ENCODE measurements around the gene SUSD3. TPM values are rescaled to one million over a fixed set of nuclear protein-coding genes. Genes with fewer than 3 reads are reported as not detected.
"Not testable (repeated sequence)": the region's sequence is repeated elsewhere in the genome, so short reads cannot be mapped to it uniquely, and the experiment has no call there.

Gene SUSD3
- total RNA-seq, 1 donor from 2014 or later, result 36.4 TPM

GRCh38 chr9:93096811-93097382 is 38.4 kb downstream of the SUSD3 start:
- intact Hi-C loops (cut with micrococcal nuclease), result loop anchor here (1.0 to 2.0 kb wide), 3 partner anchors 33 to 132 kb away; partner anchors contain the start of gene NINJ1
- Mint-ChIP-seq H3K27ac (peak overlapping the region; percentile 74), H3K36me3 (ENCODE audit: low read depth) (peaks cover 15% of the 10 kb centered on the region), H3K9me3 (peaks cover 6% of the 10 kb centered on the region), H3K4me1 (ENCODE audit: low read depth) (peaks cover 60% of the 10 kb centered on the region), H3K27me3 (ENCODE audit: low read depth) (no peaks in the 10 kb centered on the region), H3K4me3 (ENCODE audit: low read depth) (peak overlapping the region; percentile 86)
- DNase-seq (ENCODE audit: low spot score), result no peak

GRCh38 chr9:93097511-93098201 is 39.2 kb downstream of the SUSD3 start:
- Mint-ChIP-seq H3K27me3 (ENCODE audit: low read depth) (no peaks in the 10 kb centered on the region), H3K4me1 (ENCODE audit: low read depth) (peaks cover 58% of the 10 kb centered on the region)

GRCh38 chr9:93098236-93098946 is 39.9 kb downstream of the SUSD3 start:
- Mint-ChIP-seq H3K36me3 (ENCODE audit: low read depth) (peaks cover 19% of the 10 kb centered on the region), H3K4me3 (ENCODE audit: low read depth) (peak overlapping the region; percentile 86), H3K27me3 (ENCODE audit: low read depth) (no peaks in the 10 kb centered on the region), H3K27ac (peak overlapping the region; percentile 74), H3K9me3 (peaks cover 6% of the 10 kb centered on the region), H3K4me1 (ENCODE audit: low read depth) (peaks cover 58% of the 10 kb centered on the region)
- peak; percentile 51 for DNase-seq (ENCODE audit: low spot score)
- intact Hi-C loops (cut with micrococcal nuclease), result loop anchor here (1.0 kb wide), 1 partner anchor 10 kb away; no protein-coding TSS in a partner anchor

More at GRCh38 chr9:93097511-93098201, 39.2 kb downstream of the SUSD3 start:
- Mint-ChIP-seq H3K36me3 (ENCODE audit: low read depth) (peaks cover 14% of the 10 kb centered on the region), H3K9me3 (peaks cover 5% of the 10 kb centered on the region), H3K4me3 (ENCODE audit: low read depth) (peak overlapping the region; percentile 86), H3K27ac (peak overlapping the region; percentile 74)
- intact Hi-C loops (cut with micrococcal nuclease), result loop anchor here (1.0 to 2.0 kb wide), 3 partner anchors 11 to 133 kb away; partner anchors contain the start of gene NINJ1
- DNase-seq (ENCODE audit: low spot score), result no peak

DNA sequence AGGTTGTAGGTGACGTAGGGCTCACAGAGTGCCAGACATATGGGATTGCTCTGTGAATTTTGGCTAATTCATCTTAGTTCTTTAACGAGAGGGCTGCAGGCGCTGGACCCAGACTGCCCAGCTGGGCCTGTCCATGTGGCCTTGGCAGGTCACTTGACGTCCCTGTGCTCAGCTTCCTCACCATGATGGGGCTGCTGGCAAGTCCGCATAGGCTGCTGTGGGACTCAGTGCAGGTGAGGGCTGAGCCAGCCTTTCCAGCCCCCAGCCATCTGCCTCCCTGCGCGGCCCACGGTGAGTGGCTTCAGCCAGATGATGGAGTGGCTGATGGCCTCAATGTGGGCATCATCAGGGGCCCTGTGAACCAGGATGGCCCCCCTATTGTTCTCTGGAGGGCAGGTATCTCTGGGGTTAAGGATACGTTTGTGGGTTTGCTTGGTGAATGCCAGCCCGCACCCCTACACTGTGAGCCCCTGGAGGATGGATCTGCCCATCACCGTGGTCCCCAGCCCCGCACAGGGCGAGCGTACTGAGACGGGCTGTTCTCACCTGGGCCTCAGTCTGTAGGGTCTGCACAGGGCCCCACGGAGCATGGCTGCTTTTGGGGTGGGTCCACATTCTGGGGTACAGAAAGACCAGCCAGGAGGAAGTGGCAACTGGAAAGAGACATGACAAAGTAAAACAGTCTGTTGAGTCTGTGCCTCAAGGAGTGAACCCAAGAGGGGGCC is 41.2 kb downstream of the SUSD3 start:
- no peak for DNase-seq (ENCODE audit: low spot score)
- no peaks in the 10 kb centered on the region for H3K27me3 Mint-ChIP-seq (ENCODE audit: low read depth)
- peaks cover 51% of the 10 kb centered on the region for H3K4me1 Mint-ChIP-seq (ENCODE audit: low read depth)
- intact Hi-C loops (cut with micrococcal nuclease), result no loop called here
- H3K9me3 Mint-ChIP-seq, result peaks cover 17% of the 10 kb centered on the region
- peaks cover 30% of the 10 kb centered on the region for H3K36me3 Mint-ChIP-seq (ENCODE audit: low read depth)
- H3K4me3 Mint-ChIP-seq (ENCODE audit: low read depth), result peak overlapping the region; percentile 33
- peak overlapping the region; percentile 36 for H3K27ac Mint-ChIP-seq

DNA sequence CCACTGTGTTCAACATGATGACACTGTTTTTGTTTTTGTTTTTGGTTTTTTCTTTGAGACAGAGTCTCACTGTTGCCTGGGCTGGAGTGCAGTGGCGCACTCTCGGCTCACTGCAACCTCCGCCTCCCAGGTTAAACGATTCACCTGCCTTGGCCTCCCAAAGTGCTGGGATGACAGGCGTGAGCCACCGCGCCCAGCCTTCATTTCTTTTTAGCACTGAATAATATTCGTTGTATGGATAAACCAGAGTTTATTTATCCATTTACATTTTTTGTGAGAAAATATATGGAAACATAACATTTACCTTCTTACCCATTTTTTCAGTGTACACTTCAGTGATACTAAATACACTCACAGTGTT is 41.8 kb downstream of the SUSD3 start:
- Mint-ChIP-seq H3K36me3 (ENCODE audit: low read depth) (peaks cover 35% of the 10 kb centered on the region), H3K9me3 (peaks cover 21% of the 10 kb centered on the region), H3K4me3 (ENCODE audit: low read depth) (no peak overlapping the region), H3K27ac (no peak overlapping the region), H3K4me1 (ENCODE audit: low read depth) (peaks cover 51% of the 10 kb centered on the region), H3K27me3 (ENCODE audit: low read depth) (no peaks in the 10 kb centered on the region)
- intact Hi-C loops (cut with micrococcal nuclease), result no loop called here
- no peak for DNase-seq (ENCODE audit: low spot score)

DNA sequence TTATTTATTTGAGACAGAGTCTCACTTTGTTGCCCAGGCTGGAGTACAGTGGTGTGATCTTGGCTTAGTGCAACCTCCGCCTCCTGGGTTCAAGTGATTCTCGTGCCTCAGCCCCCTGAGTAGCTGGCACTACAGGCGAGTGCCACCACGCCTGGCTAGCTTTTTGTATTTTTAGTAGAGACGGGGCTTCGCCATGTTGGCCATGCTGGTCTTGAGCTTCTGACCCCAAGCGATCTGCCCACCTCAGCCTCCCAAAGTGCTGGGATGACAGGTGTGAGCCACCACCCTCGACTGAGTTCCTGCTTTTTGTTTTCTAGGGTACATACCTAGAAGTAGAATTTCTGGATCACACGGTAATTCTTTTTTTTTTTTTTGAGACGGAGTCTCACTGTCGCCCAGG is 42.6 kb downstream of the SUSD3 start:
- H3K9me3 Mint-ChIP-seq, result peaks cover 21% of the 10 kb centered on the region
- H3K36me3 Mint-ChIP-seq (ENCODE audit: low read depth), result peaks cover 41% of the 10 kb centered on the region
- H3K4me3 Mint-ChIP-seq (ENCODE audit: low read depth); intact Hi-C loops (cut with micrococcal nuclease); H3K27me3 Mint-ChIP-seq (ENCODE audit: low read depth); H3K27ac Mint-ChIP-seq; DNase-seq (ENCODE audit: low spot score): not testable (repeated sequence)
- peaks cover 57% of the 10 kb centered on the region for H3K4me1 Mint-ChIP-seq (ENCODE audit: low read depth)

DNA sequence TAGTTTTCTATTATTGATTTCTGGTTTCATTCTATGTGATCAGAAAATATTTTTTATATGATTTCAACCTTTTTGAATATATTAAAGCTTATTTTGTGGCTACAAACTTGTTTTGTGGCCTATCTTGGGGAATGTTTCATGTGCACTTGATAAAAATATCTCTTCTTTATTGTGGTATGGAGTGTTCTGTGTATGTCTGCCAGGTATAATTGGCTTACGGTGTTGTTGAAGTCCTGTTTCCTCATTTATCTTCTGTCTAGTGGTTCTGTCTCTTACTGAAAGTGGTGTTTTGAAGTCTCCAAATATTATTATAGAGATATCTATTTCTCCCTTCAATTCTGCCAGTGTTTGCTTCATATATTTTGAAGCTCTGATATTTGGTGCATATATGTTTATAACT is 47.1 kb downstream of the SUSD3 start:
- Mint-ChIP-seq H3K27ac (no peak overlapping the region), H3K36me3 (ENCODE audit: low read depth) (peaks cover 56% of the 10 kb centered on the region), H3K27me3 (ENCODE audit: low read depth) (no peaks in the 10 kb centered on the region), H3K4me3 (ENCODE audit: low read depth) (no peak overlapping the region), H3K9me3 (peaks cover 21% of the 10 kb centered on the region), H3K4me1 (ENCODE audit: low read depth) (peaks cover 57% of the 10 kb centered on the region)
- intact Hi-C loops (cut with micrococcal nuclease), result loop anchor here (5.0 kb wide), 2 partner anchors 103 to 197 kb away; no protein-coding TSS in a partner anchor
- no peak for DNase-seq (ENCODE audit: low spot score)

DNA sequence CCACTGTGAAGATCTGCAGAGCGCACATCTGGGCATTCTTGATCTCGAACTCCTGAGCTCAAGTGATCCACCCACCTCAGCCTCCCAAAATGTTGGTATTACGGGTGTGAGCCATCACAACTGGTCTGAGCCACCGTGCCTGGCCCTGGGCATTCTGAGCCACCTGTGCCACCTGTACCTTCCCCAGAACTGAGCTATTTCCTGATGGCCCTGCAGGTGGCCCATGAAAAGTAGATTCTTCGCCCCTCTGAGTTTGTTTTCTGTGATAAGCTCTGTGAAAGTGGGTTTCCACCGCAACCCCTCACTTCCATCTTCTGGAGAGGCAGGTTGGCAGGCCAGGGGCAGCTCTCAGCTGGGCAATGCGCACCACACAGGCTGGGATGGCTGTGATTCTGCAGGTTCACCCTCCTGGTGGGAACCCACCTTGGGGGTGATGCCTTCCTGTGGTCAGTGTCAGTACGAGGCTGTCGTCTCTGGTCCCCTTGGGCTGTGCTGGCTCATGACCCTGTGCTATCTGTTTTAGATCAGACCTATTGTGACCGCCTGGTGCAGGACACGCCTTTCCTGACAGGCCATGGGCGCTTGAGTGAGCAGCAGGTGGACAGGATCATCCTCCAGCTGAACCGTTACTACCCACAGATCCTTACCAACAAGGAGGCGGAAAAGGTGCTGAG is 48.8 kb downstream of the SUSD3 start:
- no peak overlapping the region for H3K4me3 Mint-ChIP-seq (ENCODE audit: low read depth)
- H3K9me3 Mint-ChIP-seq, result peaks cover 18% of the 10 kb centered on the region
- intact Hi-C loops (cut with micrococcal nuclease), result loop anchor here (5.0 kb wide), 2 partner anchors 105 to 195 kb away; no protein-coding TSS in a partner anchor
- no peaks in the 10 kb centered on the region for H3K27me3 Mint-ChIP-seq (ENCODE audit: low read depth)
- H3K27ac Mint-ChIP-seq, result peak overlapping the region; percentile 86
- H3K36me3 Mint-ChIP-seq (ENCODE audit: low read depth), result peaks cover 55% of the 10 kb centered on the region
- H3K4me1 Mint-ChIP-seq (ENCODE audit: low read depth), result peaks cover 56% of the 10 kb centered on the region
- DNase-seq (ENCODE audit: low spot score), result no peak

GRCh38 chr9:93107825-93108161 is 49.3 kb downstream of the SUSD3 start:
- no peak for DNase-seq (ENCODE audit: low spot score)
- Mint-ChIP-seq H3K9me3 (peaks cover 15% of the 10 kb centered on the region), H3K27me3 (ENCODE audit: low read depth) (no peaks in the 10 kb centered on the region), H3K27ac (peak overlapping the region; percentile 86), H3K4me1 (ENCODE audit: low read depth) (peaks cover 51% of the 10 kb centered on the region), H3K36me3 (ENCODE audit: low read depth) (peaks cover 55% of the 10 kb centered on the region), H3K4me3 (ENCODE audit: low read depth) (no peak overlapping the region)
- intact Hi-C loops (cut with micrococcal nuclease), result loop anchor here (1.0 to 5.0 kb wide), 5 partner anchors 9 to 195 kb away; partner anchors contain the start of gene NINJ1

DNA sequence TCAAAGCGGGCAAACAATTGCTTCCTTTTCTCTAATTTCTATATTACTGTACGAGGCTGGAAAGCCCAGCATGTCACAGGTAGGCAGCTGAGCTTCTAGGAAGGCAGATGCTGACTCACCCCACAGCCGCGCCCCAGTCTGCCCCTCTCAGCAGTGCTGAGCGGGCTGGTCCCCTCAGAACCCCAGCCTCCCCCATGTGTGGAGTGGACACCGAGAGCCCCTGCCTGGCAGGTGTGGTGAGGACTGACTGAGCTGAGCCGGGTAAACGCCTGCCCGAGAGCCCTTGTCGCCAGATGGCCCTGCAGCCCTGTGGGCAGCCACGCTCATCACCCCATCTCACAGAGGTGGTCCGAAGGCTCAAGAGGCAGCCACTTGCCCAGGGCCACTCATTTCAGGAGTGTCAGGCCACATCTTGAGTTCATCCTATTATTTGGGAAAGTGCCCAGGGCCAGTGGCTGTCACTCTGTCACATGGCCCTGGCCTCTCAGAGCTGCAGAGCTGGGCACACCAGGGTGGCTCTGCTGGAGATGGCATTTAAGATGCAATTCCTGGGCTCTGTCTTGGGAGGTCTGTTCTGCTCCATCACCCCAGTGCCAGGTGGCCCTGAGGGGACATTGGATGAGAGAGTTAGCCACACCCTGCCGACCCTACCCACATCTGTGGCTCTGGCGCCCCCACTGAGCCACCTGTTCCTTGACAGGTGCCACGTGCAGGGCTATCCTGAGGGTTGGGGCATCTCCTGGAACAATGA is 50.0 kb downstream of the SUSD3 start:
- DNase-seq (ENCODE audit: low spot score), result no peak
- Mint-ChIP-seq H3K27me3 (ENCODE audit: low read depth) (no peaks in the 10 kb centered on the region), H3K4me1 (ENCODE audit: low read depth) (peaks cover 45% of the 10 kb centered on the region), H3K9me3 (peaks cover 13% of the 10 kb centered on the region), H3K4me3 (ENCODE audit: low read depth) (no peak overlapping the region), H3K27ac (peak overlapping the region; percentile 86), H3K36me3 (ENCODE audit: low read depth) (peaks cover 55% of the 10 kb centered on the region)
- intact Hi-C loops (cut with micrococcal nuclease), result loop anchor here (1.0 to 5.0 kb wide), 5 partner anchors 10 to 194 kb away; partner anchors contain the start of gene NINJ1

GRCh38 chr9:93110311-93110855 is 51.9 kb downstream of the SUSD3 start:
- Mint-ChIP-seq H3K27ac (no peak overlapping the region), H3K36me3 (ENCODE audit: low read depth) (peaks cover 43% of the 10 kb centered on the region), H3K4me3 (ENCODE audit: low read depth) (no peak overlapping the region), H3K4me1 (ENCODE audit: low read depth) (peaks cover 39% of the 10 kb centered on the region), H3K27me3 (ENCODE audit: low read depth) (no peaks in the 10 kb centered on the region), H3K9me3 (no peaks in the 10 kb centered on the region)
- intact Hi-C loops (cut with micrococcal nuclease), result no loop called here
- no peak for DNase-seq (ENCODE audit: low spot score)
